ENCODE data around the gene HLA-DPA1.

DNA sequence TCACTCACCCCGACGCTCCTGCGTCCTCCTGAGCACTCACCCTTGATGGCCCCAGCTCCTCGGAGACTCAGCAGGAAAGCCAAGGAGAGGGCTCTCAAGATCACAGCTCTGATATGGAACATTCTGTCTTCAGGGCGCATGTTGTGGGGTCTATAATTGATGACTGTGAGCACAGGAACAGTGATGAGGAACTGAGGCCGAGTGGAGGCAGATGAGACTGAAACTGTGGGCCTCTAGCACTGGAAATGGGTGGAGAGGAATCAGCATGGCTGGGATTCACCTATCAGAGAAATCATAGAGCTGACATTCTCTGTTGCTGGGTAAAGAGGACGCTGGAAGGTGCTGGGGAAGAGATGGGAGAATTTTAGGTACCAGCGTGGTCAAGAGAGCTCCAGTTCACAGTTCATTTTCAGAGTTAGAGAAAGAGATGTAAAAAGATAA is at the start of gene HLA-DPA1:
- TF ChIP-seq EZH2 (IDR thresholded peaks at IDR 0.05): no peak
- no peak for TF ChIP-seq POLR2AphosphoS5 (IDR thresholded peaks at IDR 0.05; ENCODE audit: borderline replicate concordance, low read depth, low read length)
